ENCODE data around the gene YY1.
"Not testable (repeated sequence)": the region's sequence is repeated elsewhere in the genome, so short reads cannot be mapped to it uniquely, and the experiment has no call there.

Gene YY1

DNA sequence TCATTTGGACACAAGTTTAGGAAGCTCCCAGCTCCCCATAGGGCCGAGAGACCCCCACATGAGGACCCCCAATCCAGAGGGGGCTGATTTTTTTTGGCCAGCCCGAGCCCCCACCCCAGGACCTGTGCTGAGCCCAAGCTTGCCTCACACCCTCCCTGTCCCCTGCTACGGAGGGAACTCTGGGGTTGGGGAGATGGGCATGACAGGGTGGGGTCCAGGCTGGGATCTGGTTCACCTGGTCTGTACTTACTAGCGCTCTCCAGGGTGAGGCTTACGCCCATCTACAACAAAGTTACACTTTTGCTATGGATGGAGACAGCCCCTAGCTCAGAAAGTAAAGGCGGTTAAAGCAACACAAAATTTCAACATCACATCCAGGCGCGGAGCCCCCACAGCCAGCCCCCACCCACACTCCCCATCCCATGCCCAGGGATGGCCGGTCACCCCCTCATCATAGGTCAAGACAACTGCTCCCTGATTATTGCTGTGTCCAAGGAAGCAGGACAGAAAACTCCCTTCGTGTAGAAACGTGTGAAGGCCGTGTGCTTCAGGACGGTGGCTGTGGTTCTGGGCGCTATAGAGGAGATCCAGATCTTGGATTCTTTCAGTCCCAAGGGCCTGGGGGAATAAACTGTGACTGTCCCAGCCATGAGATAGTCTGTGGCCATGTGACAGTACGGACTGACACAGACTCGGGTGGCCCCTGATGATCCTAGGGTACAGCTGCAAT is 56.6 kb downstream of the YY1 start:
- no peak overlapping the region for H3K27ac ChIP-seq
- DNase-seq (ENCODE audit: low spot score), result peak; percentile 66
- no peak overlapping the region for H3K4me3 ChIP-seq
- TF ChIP-seq CTCF (IDR thresholded peaks at IDR 0.05), result no peak

DNA sequence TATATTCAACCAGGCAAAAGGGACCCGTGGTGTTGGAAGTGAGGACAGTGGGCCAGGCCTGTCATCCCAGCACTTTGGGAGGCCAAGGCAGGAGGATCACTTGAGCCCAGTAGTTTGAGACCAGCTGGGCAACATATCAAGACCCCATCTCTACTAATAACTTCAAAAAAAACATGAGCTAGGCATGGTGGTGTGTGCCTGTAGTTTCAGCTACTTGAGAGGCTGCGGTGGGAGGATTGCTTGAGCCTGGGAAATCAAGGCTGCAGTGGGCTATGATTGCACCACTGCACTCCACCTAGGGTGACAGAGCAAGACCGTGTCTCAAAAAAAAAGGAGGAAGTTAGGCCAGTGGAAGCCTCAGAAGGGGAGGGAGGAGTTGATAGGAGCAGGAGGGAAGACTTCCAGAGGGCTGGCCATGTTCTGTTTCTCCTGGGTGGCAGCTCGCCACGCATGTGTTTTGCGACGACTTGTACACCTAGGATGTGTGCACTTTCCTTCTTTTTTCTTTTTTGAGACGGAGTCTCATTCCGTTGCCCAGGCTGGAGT is 57.2 kb downstream of the YY1 start:
- no peak for TF ChIP-seq CTCF (IDR thresholded peaks at IDR 0.05)

DNA sequence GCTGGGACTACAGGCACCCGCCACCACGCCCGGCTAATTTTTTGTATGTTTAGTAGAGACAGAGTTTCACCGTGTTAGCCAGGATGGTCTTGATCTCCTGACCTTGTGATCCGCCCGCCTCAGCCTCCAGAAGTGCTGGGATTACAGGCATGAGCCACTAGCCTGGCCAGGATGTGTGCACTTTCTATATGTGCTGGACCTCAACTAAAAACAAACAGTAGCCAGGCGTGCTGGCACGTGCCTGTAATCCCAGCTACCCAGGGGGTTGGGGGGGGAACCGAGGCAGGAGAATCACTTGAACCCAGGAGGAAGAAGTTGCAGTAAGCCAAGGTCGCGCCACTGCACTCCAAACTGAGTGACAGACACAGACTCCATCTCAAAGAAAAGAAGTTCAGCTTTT is 57.8 kb downstream of the YY1 start:
- not testable (repeated sequence) for H3K4me3 ChIP-seq
- peak; percentile 62 for DNase-seq (ENCODE audit: low spot score)
- H3K27ac ChIP-seq, result peak overlapping the region; percentile 74 to 80

More for the DNA sequence above, 57.2 kb downstream of the YY1 start:
- Histone ChIP-seq H3K4me3 (no peak overlapping the region), H3K27ac (no peak overlapping the region)
- peak; percentile 52 for DNase-seq (ENCODE audit: low spot score)

DNA sequence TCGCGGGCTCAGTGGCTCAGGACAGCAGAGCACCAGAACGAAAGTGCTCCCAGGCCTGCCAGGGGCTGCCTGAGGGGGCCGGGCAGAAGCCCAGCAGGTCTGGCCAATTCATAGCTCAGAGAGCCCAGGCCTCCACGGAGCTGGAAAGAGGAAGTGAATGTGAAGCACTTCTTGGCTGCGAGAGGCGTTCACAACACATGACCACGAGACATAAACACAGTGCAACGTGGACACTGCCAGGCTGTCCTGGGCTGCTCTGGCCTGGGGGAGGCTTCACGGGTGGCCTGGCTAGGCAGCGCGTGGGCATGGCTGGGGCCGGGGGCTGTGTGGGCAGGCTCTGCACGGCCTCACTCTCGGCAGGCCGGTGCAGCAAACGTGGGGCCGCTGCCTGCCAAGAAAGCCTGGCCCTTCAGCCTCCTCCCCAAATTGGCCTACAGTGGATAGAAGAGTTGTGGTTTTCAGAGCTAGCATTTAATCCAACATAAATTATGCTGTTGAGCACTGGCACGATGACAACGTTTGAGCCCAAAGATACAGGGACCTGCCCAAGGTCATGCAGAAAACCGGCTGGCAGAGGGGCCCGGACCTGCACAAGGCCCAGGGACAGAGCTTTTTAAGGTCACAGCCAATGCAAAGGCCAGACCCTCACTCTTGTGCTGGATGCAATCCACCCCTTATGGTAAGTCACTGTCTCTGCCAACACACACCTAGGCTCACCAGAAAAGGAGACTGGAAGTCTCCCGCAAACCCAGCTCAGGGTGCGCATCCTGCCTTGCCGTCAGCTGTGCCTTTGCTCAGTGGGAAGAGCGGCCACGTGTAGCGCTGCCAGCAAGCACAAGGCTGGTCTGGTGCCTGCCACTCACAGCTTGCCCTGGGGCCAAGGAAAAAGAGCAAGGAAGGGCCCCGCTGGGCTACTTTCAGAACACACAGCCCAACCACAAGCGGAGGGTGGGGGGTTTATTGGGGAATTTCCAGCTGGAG is 58.7 kb downstream of the YY1 start:
- Histone ChIP-seq H3K27ac (peak overlapping the region; percentile 74 to 80), H3K4me3 (peak overlapping the region; percentile 37)
- DNase-seq (ENCODE audit: low spot score), result no peak
- no peak for TF ChIP-seq CTCF (IDR thresholded peaks at IDR 0.05)

- no peak for DNase-seq (ENCODE audit: low spot score)
- Histone ChIP-seq H3K4me3 (no peak overlapping the region), H3K27ac (no peak overlapping the region)
- no peak for TF ChIP-seq CTCF (IDR thresholded peaks at IDR 0.05)
Measured at GRCh38 chr14:100298551-100299237, 59.8 kb downstream of the YY1 start.

DNA sequence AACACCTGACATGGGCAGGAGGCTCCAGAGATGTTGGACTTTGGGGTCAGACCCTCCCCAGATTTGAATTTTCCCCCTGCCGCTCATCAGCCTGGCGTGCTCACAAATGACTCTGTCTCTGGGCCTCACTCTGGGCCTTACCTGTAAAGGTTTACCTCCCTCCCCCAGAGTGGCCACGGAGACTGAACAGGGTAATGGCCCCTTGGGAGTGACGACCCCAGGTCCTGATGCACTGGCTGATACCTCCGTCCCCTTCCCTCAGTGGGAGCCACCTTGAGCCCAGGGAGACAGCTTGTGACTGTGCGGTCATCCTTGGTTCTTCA is 60.3 kb downstream of the YY1 start:
- no peak for TF ChIP-seq CTCF (IDR thresholded peaks at IDR 0.05)
- DNase-seq (ENCODE audit: low spot score), result no peak
- no peak overlapping the region for H3K4me3 ChIP-seq
- no peak overlapping the region for H3K27ac ChIP-seq

- DNase-seq (ENCODE audit: low spot score), result no peak
- no peak for TF ChIP-seq CTCF (IDR thresholded peaks at IDR 0.05)
- H3K27ac ChIP-seq, result no peak overlapping the region
- H3K4me3 ChIP-seq, result no peak overlapping the region
Measured at GRCh38 chr14:100302616-100303015, 63.7 kb downstream of the YY1 start.

Data from coronary artery (tissue), 2 donors.